Measurements from ENCODE around the gene ST3GAL6.

The ST3GAL6 gene

DNA sequence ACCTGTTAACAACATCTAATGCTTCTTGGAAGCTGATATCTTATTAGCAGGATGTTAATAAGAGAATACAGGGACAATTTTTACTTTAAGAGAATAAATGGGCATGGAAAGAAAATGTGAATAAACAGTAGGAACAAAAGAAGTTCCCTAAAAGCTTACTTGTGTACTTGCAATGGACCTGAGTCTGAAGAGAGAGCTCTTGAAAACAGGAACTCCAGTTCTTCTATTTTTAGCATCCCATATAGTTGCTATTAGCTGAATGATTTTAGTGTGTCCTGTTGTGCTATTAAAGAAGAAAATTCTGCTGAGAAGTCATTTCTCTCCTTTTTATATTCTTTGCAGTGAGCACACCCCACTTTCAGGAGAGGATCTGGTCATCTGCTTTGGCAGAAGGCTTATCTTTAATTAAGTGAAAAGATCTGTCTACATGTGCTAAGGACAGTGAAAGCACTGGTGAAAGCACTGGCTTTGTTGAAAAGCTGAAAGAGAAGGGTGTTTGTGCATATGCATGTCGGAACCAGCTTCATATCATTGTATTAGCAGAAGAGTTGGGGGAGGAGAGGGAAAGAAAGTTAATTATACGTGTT, 1.4 kb upstream of the ST3GAL6 start:
- no peak for DNase-seq (ENCODE audit: low read depth)
- TF ChIP-seq, protein P1, sequence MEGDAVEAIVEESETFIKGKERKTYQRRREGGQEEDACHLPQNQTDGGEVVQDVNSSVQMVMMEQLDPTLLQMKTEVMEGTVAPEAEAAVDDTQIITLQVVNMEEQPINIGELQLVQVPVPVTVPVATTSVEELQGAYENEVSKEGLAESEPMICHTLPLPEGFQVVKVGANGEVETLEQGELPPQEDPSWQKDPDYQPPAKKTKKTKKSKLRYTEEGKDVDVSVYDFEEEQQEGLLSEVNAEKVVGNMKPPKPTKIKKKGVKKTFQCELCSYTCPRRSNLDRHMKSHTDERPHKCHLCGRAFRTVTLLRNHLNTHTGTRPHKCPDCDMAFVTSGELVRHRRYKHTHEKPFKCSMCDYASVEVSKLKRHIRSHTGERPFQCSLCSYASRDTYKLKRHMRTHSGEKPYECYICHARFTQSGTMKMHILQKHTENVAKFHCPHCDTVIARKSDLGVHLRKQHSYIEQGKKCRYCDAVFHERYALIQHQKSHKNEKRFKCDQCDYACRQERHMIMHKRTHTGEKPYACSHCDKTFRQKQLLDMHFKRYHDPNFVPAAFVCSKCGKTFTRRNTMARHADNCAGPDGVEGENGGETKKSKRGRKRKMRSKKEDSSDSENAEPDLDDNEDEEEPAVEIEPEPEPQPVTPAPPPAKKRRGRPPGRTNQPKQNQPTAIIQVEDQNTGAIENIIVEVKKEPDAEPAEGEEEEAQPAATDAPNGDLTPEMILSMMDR (IDR thresholded peaks at IDR 0.05; ENCODE audit: insufficient read depth, low read depth, low read length, missing control alignments) = no peak

DNA sequence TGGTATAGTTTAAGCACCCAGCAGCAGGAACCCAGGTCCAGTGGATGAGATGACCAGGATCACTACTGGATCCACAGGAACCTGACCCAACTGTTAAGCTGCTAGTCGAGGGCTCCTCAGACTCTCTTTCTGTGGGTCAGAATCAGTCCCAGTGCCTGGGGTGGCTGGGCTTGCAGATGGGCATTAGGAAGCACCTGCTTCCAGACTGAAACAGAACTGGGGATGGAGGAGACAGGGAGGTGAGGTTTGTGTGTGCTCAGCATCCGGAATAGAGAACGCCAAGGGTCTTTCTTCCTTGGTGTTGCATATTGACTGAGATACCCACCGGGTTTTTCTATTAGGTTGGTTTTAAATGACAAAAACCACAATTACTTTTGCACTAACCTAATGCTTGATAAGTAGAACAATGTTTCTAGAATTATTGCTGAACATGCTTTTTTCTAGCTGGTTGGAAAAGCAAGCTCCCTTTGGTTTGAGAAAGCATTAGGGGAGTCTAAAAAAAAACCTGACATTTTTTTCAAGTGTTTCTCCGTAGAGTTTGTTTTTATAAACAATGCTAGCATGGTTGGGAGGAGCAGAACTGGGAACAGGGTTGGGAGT, 779 bp downstream of the ST3GAL6 start:
- DNase-seq (ENCODE audit: low read depth) = no peak
- H3K4me3 ChIP-seq (ENCODE audit: low read depth, low read length) = peak overlapping the region; percentile 43
- TF ChIP-seq, protein P1 (IDR thresholded peaks at IDR 0.05; ENCODE audit: insufficient read depth, low read depth, low read length, missing control alignments) = no peak

More for the DNA sequence above, 1.4 kb upstream of the ST3GAL6 start:
- H3K4me3 ChIP-seq (ENCODE audit: low read depth, low read length) = no peak overlapping the region

DNA sequence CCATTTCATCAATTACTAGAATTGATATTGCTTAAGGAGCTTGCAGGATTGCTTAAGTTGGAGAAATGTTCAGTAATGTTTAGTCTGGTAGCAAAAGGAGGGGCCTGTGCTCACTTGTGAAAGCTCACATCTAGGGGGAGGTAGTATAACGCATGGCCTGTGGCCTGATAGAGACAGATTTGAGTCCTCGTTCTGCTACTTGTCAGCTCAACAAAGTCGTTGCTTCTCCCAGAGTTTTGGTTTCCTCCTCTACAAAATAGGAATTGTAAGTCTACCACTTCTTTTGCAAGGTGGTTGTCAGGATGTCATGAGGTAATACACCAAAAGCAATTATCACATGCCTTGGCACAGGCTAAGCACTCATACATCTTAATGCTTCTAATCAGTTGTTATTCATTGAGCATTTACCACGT, 1.3 kb downstream of the ST3GAL6 start:
- H3K4me3 ChIP-seq (ENCODE audit: low read depth, low read length) = peak overlapping the region; percentile 43; the same call in 1 of the 2 replicates
- DNase-seq (ENCODE audit: low read depth) = no peak
- TF ChIP-seq, protein P1 (IDR thresholded peaks at IDR 0.05; ENCODE audit: insufficient read depth, low read depth, low read length, missing control alignments) = no peak

DNA sequence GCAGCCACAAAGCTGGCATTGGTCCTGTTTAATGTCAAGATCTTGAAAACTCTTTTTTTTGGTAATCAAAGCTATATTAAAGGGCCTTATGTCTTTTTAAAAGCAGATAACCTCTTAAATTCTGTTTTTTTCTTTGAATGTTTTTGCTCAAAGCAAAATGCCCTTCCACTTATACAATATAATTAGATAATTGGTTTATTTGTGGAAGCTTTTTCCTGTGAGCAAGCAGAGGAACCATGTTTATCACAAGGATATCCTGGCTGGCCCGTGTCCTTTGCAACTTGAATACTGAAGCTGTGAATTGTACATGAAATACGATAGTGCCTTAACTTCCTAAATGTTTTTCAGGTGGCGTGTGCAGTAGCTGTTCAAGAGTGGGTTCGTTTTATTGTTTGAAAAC, 2.6 kb downstream of the ST3GAL6 start:
- H3K4me3 ChIP-seq (ENCODE audit: low read depth, low read length) = no peak overlapping the region
- TF ChIP-seq, protein P1 (IDR thresholded peaks at IDR 0.05; ENCODE audit: insufficient read depth, low read depth, low read length, missing control alignments) = no peak
- DNase-seq (ENCODE audit: low read depth) = no peak

DNA sequence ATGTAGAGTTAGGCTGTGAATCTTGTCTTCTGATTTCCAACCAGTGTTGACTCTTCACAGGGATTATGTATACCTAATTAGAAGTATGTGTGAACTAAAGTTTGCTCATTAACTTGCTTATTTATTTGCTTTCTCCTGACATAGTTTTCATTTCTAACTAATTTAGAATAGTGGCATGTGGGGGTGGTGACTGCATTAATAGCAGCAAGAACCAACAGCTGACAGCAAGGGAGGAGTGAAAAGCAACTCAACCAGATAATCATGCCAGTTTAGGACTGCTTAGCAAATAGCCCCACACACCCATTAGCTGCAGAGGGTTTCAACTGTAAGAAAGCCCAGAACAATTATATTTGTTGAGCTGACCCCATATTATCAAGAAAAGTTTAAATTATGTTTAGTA, 3.8 kb downstream of the ST3GAL6 start:
- TF ChIP-seq, protein P1 (IDR thresholded peaks at IDR 0.05; ENCODE audit: insufficient read depth, low read depth, low read length, missing control alignments) = no peak
- H3K4me3 ChIP-seq (ENCODE audit: low read depth, low read length) = no peak overlapping the region
- no peak for DNase-seq (ENCODE audit: low read depth)

DNA sequence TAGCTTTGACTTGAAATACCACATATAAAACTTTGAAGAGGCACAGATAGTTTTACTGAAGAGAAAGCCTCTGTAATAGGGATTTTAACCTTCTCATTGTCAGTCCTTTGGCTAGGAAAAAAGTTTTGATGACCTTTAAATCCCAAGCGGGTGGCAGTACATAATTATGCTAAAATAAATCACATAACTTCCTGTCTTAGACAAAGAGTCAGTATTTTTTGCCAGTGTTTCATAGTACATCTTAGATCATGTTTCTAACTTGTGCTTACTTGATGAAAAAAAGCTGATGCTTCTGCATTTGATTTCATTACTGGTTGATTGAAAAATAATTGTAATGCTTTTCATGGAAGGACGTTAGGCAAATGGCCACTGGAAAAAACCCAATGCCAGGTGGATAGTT, 5.8 kb downstream of the ST3GAL6 start:
- no peak overlapping the region for H3K4me3 ChIP-seq (ENCODE audit: low read depth, low read length)
- DNase-seq (ENCODE audit: low read depth) = no peak
- TF ChIP-seq, protein P1 (IDR thresholded peaks at IDR 0.05; ENCODE audit: insufficient read depth, low read depth, low read length, missing control alignments) = no peak

DNA sequence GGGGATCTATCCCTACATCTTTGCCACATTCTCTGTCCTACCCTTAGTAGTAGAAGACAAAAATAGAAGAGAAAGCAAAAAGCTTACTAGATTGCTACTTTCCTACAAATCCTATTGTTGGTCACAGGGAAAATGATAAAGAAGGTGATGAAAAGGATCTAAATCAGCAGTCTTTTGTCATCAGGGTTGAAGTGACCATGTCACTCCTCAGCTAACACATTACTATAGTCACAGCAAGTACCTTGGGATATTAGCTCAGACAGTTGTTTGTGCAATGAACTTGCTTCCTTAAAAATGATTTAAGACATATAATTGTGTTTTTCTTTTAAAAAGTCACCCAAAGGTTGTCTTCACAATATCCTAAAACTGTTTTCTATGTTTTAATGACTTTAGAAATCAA, 6.3 kb downstream of the ST3GAL6 start:
- DNase-seq (ENCODE audit: low read depth) = no peak
- TF ChIP-seq, protein P1 (IDR thresholded peaks at IDR 0.05; ENCODE audit: insufficient read depth, low read depth, low read length, missing control alignments) = no peak
- no peak overlapping the region for H3K4me3 ChIP-seq (ENCODE audit: low read depth, low read length)

Measured in GM12865 (cell line).